Testis (tissue), 5 donors: ENCODE results near the gene TSPYL2. TPM values are rescaled to one million over a fixed set of nuclear protein-coding genes. Genes with fewer than 3 reads are reported as not detected.
A peak's percentile ranks its signal among the peaks of the same experiment; 100 is the strongest.

Experiments
- DNase-seq: peaks from one replicate; pipeline ENCODE4 v3.0.0-alpha.2; 2019
- H3K27ac ChIP-seq, 2 donors: fragments of 200-600 bp; sonication (generic); one replicate each; pipeline ENCODE4 v1.5.1; 2019
- H3K27me3 ChIP-seq: fragments of 200-600 bp; sonication (generic); one replicate; pipeline ENCODE4 v1.5.1; 2019
- H3K36me3 ChIP-seq: fragments of 200-600 bp; sonication (generic); one replicate; pipeline ENCODE4 v1.5.1; 2017; ENCODE audit warnings: low read depth; ENCODE audit errors: missing control alignments
- H3K4me1 ChIP-seq: fragments of 200-600 bp; sonication (generic); one replicate; pipeline ENCODE4 v1.5.1; 2019
- H3K4me3 ChIP-seq, 2 donors: fragments of 200-600 bp; sonication (generic); one replicate each; pipeline ENCODE4 v1.5.1; 2017 to 2019
- H3K9me3 ChIP-seq: fragments of 200-600 bp; sonication (generic); one replicate; pipeline ENCODE4 v1.5.1; 2017
- POLR2A ChIP-seq: fragments of 450-650 bp; IDR thresholded peaks from one replicate; pipeline ENCODE4 v1.6.1; 2017; ENCODE audit warnings: antibody characterized with exemption, mild to moderate bottlenecking, moderate library complexity
- WGBS, 2 donors: methylation state at CpG; one replicate each; pipeline ENCODE4 v1.1.5; 2018; 5-methylcytosine and 5-hydroxymethylcytosine counted together
- intact Hi-C: fragments of 100-400 bp; cut with DNase I; formaldehyde crosslinking; loops from one replicate; pipeline ENCODE4 v1.15.1; 2023; ENCODE audit warnings: low total_unique reads
- long read RNA-seq, 2 donors: transcript quantifications; one replicate each; lab custom pipeline, GENCODE V29; 2026
- polyA plus RNA-seq: library from polyadenylated mRNA; stranded (reverse); fragments of 350-450 nt; fragmentation: Illumina TruSeq; extraction: RNeasy Lipid Tissue Mini Kit (QIAGEN cat#74804); gene quantifications from one replicate; pipeline ENCODE4 v1.2.3, GENCODE V29; 2014; ENCODE audit warnings: low read depth, low replicate concordance; ENCODE audit not compliant: insufficient read depth
- total RNA-seq, 2 donors: library from RNA; depleted of rRNA; stranded (reverse); fragments of >200 nt; gene quantifications; one replicate each; pipeline ENCODE4 v1.2.3, GENCODE V29; 2016
- TF ChIP-seq, protein P1 (sequence below), 3 experiments: fragments of 450-650 bp in 2 of 3; fragments of 200-600 bp in 1 of 3; sonication (generic) in 1 of 3; IDR thresholded peaks; one replicate each; pipeline ENCODE4 v1.5.1; 2016 to 2019; ENCODE audit warnings: antibody characterized with exemption in 3 of 3, mild to moderate bottlenecking in 2 of 3, moderate library complexity in 1 of 3

Gene TSPYL2
- total RNA-seq = 100 to 1,000 TPM; 358 to 363 TPM
- polyA plus RNA-seq = 193 TPM
- long read RNA-seq, donor 1, full-length matches to known transcripts = 23 of 49 reads
- long read RNA-seq, donor 1, partial matches to known transcripts = 26 of 49 reads
- long read RNA-seq, donor 1, other reads (novel, unspliced or antisense) = 0 of 49 reads
- long read RNA-seq, donor 2, full-length matches to known transcripts = 8 of 36 reads
- long read RNA-seq, donor 2, partial matches to known transcripts = 28 of 36 reads
- long read RNA-seq, donor 2, other reads (novel, unspliced or antisense) = 0 of 36 reads

DNA sequence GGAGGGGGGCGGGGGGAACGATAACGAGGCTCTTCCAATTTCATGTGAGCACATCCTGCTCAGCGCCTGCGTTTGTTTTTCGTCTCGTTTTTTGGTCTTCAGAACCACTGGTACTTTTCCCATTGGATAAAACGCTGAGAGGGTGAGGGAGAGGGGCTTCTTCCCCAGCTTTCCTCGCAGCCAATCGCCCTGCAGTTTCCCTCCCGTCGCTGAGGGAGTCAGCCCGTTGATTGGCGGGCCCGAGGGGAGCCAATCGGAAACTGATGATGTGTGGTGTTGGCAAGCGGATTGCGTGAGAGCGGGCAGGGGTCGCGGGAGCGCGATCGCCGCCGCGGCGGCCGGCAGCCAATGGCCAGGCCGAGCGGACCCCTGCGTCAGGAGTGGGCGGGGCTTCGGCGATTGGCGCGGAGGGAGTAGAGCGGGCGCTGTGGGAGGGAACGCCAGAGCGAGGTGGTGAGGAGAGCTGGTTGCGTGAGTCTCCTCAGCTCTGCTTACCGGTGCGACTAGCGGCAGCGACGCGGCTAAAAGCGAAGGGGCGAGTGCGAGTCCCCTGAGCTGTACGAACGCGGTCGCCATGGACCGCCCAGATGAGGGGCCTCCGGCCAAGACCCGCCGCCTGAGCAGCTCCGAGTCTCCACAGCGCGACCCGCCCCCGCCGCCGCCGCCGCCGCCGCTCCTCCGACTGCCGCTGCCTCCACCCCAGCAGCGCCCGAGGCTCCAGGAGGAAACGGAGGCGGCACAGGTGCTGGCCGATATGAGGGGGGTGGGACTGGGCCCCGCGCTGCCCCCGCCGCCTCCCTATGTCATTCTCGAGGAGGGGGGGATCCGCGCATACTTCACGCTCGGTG, at the start of gene TSPYL2:
Gene TSPYL2, plus strand, starts transcription at position 443 of the 848 bp plus-strand sequence. Its CDS starts 132 bp downstream, at position 575.
- intact Hi-C loops = no loop called here
- H3K27ac ChIP-seq = peak within 1 kb of the TSS; percentile 96 to 97
- TF ChIP-seq, protein P1, sequence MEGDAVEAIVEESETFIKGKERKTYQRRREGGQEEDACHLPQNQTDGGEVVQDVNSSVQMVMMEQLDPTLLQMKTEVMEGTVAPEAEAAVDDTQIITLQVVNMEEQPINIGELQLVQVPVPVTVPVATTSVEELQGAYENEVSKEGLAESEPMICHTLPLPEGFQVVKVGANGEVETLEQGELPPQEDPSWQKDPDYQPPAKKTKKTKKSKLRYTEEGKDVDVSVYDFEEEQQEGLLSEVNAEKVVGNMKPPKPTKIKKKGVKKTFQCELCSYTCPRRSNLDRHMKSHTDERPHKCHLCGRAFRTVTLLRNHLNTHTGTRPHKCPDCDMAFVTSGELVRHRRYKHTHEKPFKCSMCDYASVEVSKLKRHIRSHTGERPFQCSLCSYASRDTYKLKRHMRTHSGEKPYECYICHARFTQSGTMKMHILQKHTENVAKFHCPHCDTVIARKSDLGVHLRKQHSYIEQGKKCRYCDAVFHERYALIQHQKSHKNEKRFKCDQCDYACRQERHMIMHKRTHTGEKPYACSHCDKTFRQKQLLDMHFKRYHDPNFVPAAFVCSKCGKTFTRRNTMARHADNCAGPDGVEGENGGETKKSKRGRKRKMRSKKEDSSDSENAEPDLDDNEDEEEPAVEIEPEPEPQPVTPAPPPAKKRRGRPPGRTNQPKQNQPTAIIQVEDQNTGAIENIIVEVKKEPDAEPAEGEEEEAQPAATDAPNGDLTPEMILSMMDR (IDR thresholded peaks at IDR 0.05) = no peak
- peak; percentile 91 for TF ChIP-seq POLR2A
- 0% methylated on average over 20 of the region's 86 CpGs; no CpG with 5 or more reads in 1 of the 2 donors for WGBS, 2 donors
- DNase-seq = peak; percentile 95
- H3K36me3 ChIP-seq = no peaks in the 10 kb centered on the region
- no peaks in the 10 kb centered on the region for H3K4me1 ChIP-seq
- peak within 1 kb of the TSS; percentile 70 to 91 for H3K4me3 ChIP-seq
- H3K9me3 ChIP-seq = no peaks in the 10 kb centered on the region
- H3K27me3 ChIP-seq = no peaks in the 10 kb centered on the region

- WGBS, 2 donors = 68 to 82% methylated on average over 5 of the region's 5 CpGs
- H3K4me3 ChIP-seq = no peak overlapping the region
- H3K4me1 ChIP-seq = no peaks in the 10 kb centered on the region
- H3K36me3 ChIP-seq = no peaks in the 10 kb centered on the region
- intact Hi-C loops = no loop called here
- no peak overlapping the region for H3K27ac ChIP-seq
- TF ChIP-seq, protein P1 (IDR thresholded peaks at IDR 0.05) = no peak
- no peak for TF ChIP-seq POLR2A
- DNase-seq = no peak
- no peaks in the 10 kb centered on the region for H3K27me3 ChIP-seq
- no peaks in the 10 kb centered on the region for H3K9me3 ChIP-seq
Measured at GRCh38 chrX:53036149-53036548, 46.0 kb upstream of the TSPYL2 start.

GRCh38 chrX:53039236-53039635, 42.9 kb upstream of the TSPYL2 start:
- Histone ChIP-seq H3K27me3 (no peaks in the 10 kb centered on the region), H3K4me3 (no peak overlapping the region), H3K27ac (no peak overlapping the region), H3K36me3 (no peaks in the 10 kb centered on the region), H3K4me1 (no peaks in the 10 kb centered on the region), H3K9me3 (no peaks in the 10 kb centered on the region)
- no peak for DNase-seq
- 75 to 88% methylated on average over 4 of the region's 4 CpGs for WGBS, 2 donors
- intact Hi-C loops = no loop called here
- no peak for TF ChIP-seq POLR2A

DNA sequence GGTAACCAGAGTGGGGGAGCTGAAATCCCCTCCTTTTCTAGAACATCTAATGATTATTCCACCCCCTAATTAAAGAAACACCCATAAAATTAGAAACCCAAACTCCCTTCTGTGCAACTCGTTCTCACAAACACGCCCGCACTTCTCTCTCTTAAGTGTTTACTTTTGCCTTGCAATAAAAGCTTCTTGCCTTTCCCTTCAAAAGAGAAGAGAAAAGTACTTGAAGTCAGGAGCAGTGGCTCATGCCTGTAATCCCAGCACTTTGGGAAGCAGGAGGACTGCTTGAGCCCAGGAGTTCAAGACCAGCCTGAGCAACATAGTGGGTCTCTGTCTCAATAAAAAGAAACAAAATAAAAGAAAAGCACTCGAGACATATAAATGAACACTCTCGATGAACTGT, 37.2 kb upstream of the TSPYL2 start:
- Histone ChIP-seq H3K4me3 (no peak overlapping the region), H3K9me3 (no peaks in the 10 kb centered on the region), H3K36me3 (no peaks in the 10 kb centered on the region), H3K27me3 (no peaks in the 10 kb centered on the region), H3K27ac (no peak overlapping the region), H3K4me1 (no peaks in the 10 kb centered on the region)
- TF ChIP-seq POLR2A = no peak
- TF ChIP-seq, protein P1 (IDR thresholded peaks at IDR 0.05) = no peak
- intact Hi-C loops = no loop called here
- WGBS, 2 donors = 62 to 80% methylated on average over 5 of the region's 5 CpGs
- no peak for DNase-seq

- TF ChIP-seq, protein P1 (IDR thresholded peaks at IDR 0.05) = no peak
- no peak for TF ChIP-seq POLR2A
- H3K4me3 ChIP-seq = no peak overlapping the region
- 88 to 94% methylated on average over 6 of the region's 6 CpGs for WGBS, 2 donors
- no peaks in the 10 kb centered on the region for H3K27me3 ChIP-seq
- DNase-seq = no peak
- H3K36me3 ChIP-seq = no peaks in the 10 kb centered on the region
- no peak overlapping the region for H3K27ac ChIP-seq
- H3K9me3 ChIP-seq = no peaks in the 10 kb centered on the region
- no peaks in the 10 kb centered on the region for H3K4me1 ChIP-seq
- intact Hi-C loops = no loop called here
Measured at GRCh38 chrX:53047228-53047627, 34.9 kb upstream of the TSPYL2 start.
